H1 (cell line): ENCODE results near the gene NKPD1. TPM values are rescaled to one million over a fixed set of nuclear protein-coding genes. Genes with fewer than 3 reads are reported as not detected.

Source experiments
- CTCF ChIA-PET: fragments of 300-600 bp; sonication (Branson Sonifier 250); formaldehyde crosslinking; loops from one replicate; lab custom pipeline; 2021; ENCODE audit not compliant: partially characterized antibody; lab: Charles Lee
- POLR2A ChIA-PET: fragments of 300-600 bp; sonication (Branson Sonifier 250); formaldehyde crosslinking; loops from one replicate; lab custom pipeline; 2021; ENCODE audit warnings: inconsistent platforms; ENCODE audit not compliant: partially characterized antibody; lab: Charles Lee
- DNase-seq, 2 experiments: peaks; one replicate each; pipeline versions ENCODE4 v3.0.0 to v3.0.0-alpha.2; 2010 to 2022; ENCODE audit warnings: low spot score in 2 of 2, low read depth in 1 of 2, mixed read lengths in 1 of 2
- FAIRE-seq: peaks from 2 replicates; lab custom pipeline; 2011; peaks lifted over from hg19 to GRCh38; lab: Jason Lieb, UNC
- H2AFZ ChIP-seq: 2 replicates; pipeline ENCODE4 v1.8.1; 2012; ENCODE audit warnings: low read length, inconsistent platforms
- H2AK5ac ChIP-seq: 2 replicates; pipeline ENCODE4 v1.6.1; 2013; ENCODE audit warnings: low read depth, low read length
- H2BK120ac ChIP-seq: replicated peaks from 2 replicates; pipeline ENCODE3; 2013; ENCODE audit warnings: low read depth, low read length, inconsistent platforms
- H2BK12ac ChIP-seq: 2 replicates; pipeline ENCODE4 v1.6.1; 2013; ENCODE audit warnings: low read depth, low read length
- H2BK15ac ChIP-seq: 2 replicates; pipeline ENCODE4 v1.6.1; 2013; ENCODE audit warnings: low read length
- H2BK20ac ChIP-seq: 2 replicates; pipeline ENCODE4 v1.6.1; 2013; ENCODE audit warnings: low read length
- H2BK5ac ChIP-seq: 2 replicates; pipeline ENCODE4 v1.6.1; 2013; ENCODE audit warnings: low read depth, low read length
- H3K14ac ChIP-seq: 2 replicates; pipeline ENCODE4 v1.6.1; 2013; ENCODE audit warnings: inconsistent platforms; ENCODE audit not compliant: insufficient read length
- H3K18ac ChIP-seq: 2 replicates; pipeline ENCODE4 v1.6.1; 2013; ENCODE audit warnings: low read length; ENCODE audit errors: extremely low read depth
- H3K23ac ChIP-seq: 2 replicates; pipeline ENCODE4 v1.6.1; 2013; ENCODE audit warnings: inconsistent platforms; ENCODE audit not compliant: insufficient read length
- H3K23me2 ChIP-seq: 2 replicates; pipeline ENCODE4 v1.6.1; 2013; ENCODE audit warnings: low read depth, low read length
- H3K27ac ChIP-seq: 2 replicates; pipeline ENCODE4 v1.6.1; 2011; ENCODE audit warnings: low read depth, low read length, inconsistent platforms
- H3K27me3 ChIP-seq, 4 experiments: replicated peaks in 1 of 4; 1 replicate in 1 of 4; 2 replicates in 3 of 4; pipeline versions ENCODE4 v1.6.1 to v1.8.1; 2011 to 2013; ENCODE audit warnings: low read length in 3 of 4, mild to moderate bottlenecking in 3 of 4, inconsistent platforms in 2 of 4, mixed read lengths in 2 of 4, moderate library complexity in 1 of 4; ENCODE audit not compliant: control insufficient read depth in 3 of 4, insufficient read depth in 3 of 4; ENCODE audit errors: extremely low read depth in 1 of 4
- H3K36me3 ChIP-seq, 4 experiments: 2 replicates each; pipeline versions ENCODE4 v1.6.1 to v1.8.1; 2011 to 2013; ENCODE audit warnings: mild to moderate bottlenecking in 4 of 4, low read length in 3 of 4, moderate library complexity in 2 of 4, control low read depth in 1 of 4, inconsistent platforms in 1 of 4; ENCODE audit not compliant: insufficient read depth in 4 of 4, control insufficient read depth in 2 of 4
- H3K4ac ChIP-seq: replicated peaks from 2 replicates; pipeline ENCODE3; 2013; ENCODE audit warnings: low read length, low read depth, mixed read lengths, inconsistent platforms; ENCODE audit not compliant: insufficient read length
- H3K4me1 ChIP-seq, 4 experiments: replicated peaks in 1 of 4; 1 replicate in 1 of 4; 2 replicates in 3 of 4; pipeline versions ENCODE4 v1.6.1 to v1.8.1; 2011 to 2013; ENCODE audit warnings: low read length in 3 of 4, inconsistent platforms in 2 of 4, mixed read lengths in 1 of 4; ENCODE audit not compliant: insufficient read depth in 4 of 4, control insufficient read depth in 3 of 4
- H3K4me2 ChIP-seq, 2 experiments: 2 replicates each; pipeline versions ENCODE4 v1.6.1 to v1.8.1; 2011 to 2013; ENCODE audit warnings: low read depth in 2 of 2, low read length in 2 of 2, control low read depth in 1 of 2, inconsistent platforms in 1 of 2, mild to moderate bottlenecking in 1 of 2; ENCODE audit not compliant: insufficient read depth in 1 of 2
- H3K4me3 ChIP-seq, 4 experiments: fragments of 200-600, 300-600 bp in 1 of 4; sonication (generic), shearing (Covaris generic), sonication (Bioruptor Twin) in 1 of 4; 2 replicates each; pipeline versions ENCODE4 v1.5.1 to v1.8.1; 2011 to 2016; ENCODE audit warnings: low read length in 4 of 4, low read depth in 3 of 4, control low read depth in 2 of 4, inconsistent platforms in 2 of 4, mild to moderate bottlenecking in 2 of 4, mixed read lengths in 1 of 4, moderate library complexity in 1 of 4; ENCODE audit not compliant: insufficient read depth in 2 of 4; ENCODE audit errors: extremely low read depth in 1 of 4
- H3K56ac ChIP-seq: replicated peaks from 2 replicates; pipeline ENCODE3; 2013; ENCODE audit warnings: low read depth, mild to moderate bottlenecking, mixed read lengths, low read length, inconsistent platforms; ENCODE audit not compliant: insufficient read length
- H3K79me1 ChIP-seq: 2 replicates; pipeline ENCODE4 v1.6.1; 2013; ENCODE audit warnings: low read depth, low read length, control low read depth
- H3K79me2 ChIP-seq, 2 experiments: 2 replicates each; pipeline versions ENCODE4 v1.6.1 to v1.8.1; 2012 to 2013; ENCODE audit warnings: low read length in 2 of 2, mild to moderate bottlenecking in 2 of 2, inconsistent platforms in 1 of 2; ENCODE audit not compliant: insufficient read depth in 2 of 2, control insufficient read depth in 1 of 2
- H3K9ac ChIP-seq, 4 experiments: replicated peaks in 1 of 4; 1 replicate in 1 of 4; 2 replicates in 3 of 4; pipeline versions ENCODE4 v1.6.1 to v1.8.1; 2011 to 2013; ENCODE audit warnings: low read depth in 3 of 4, low read length in 3 of 4, control low read depth in 2 of 4, mild to moderate bottlenecking in 2 of 4, moderate library complexity in 2 of 4, inconsistent platforms in 1 of 4; ENCODE audit errors: extremely low read depth in 1 of 4
- H3K9me3 ChIP-seq, 2 experiments: 2 replicates each; pipeline versions ENCODE4 v1.6.1 to v1.8.1; 2012 to 2013; ENCODE audit warnings: mild to moderate bottlenecking in 2 of 2, moderate library complexity in 2 of 2, control low read depth in 1 of 2, inconsistent platforms in 1 of 2, low read depth in 1 of 2, low read length in 1 of 2, mixed read lengths in 1 of 2; ENCODE audit not compliant: insufficient read depth in 2 of 2
- H4K20me1 ChIP-seq, 2 experiments: replicated peaks in 1 of 2; 2 replicates each; pipeline versions ENCODE3 to v1.8.1; 2011 to 2013; ENCODE audit warnings: inconsistent platforms in 2 of 2, low read length in 2 of 2, mild to moderate bottlenecking in 1 of 2; ENCODE audit not compliant: insufficient read depth in 2 of 2, control insufficient read depth in 1 of 2
- H4K5ac ChIP-seq: 2 replicates; pipeline ENCODE4 v1.6.1; 2013; ENCODE audit warnings: low read length, low read depth, mixed read lengths, inconsistent platforms; ENCODE audit not compliant: insufficient read length
- H4K8ac ChIP-seq: 2 replicates; pipeline ENCODE4 v1.8.0; 2013; ENCODE audit warnings: mild to moderate bottlenecking, moderate library complexity, low read length, inconsistent platforms; ENCODE audit not compliant: insufficient read depth; ENCODE audit errors: extremely low read depth
- H4K91ac ChIP-seq: replicated peaks from 2 replicates; pipeline ENCODE3; 2013; ENCODE audit warnings: low read length, mixed read lengths, inconsistent platforms; ENCODE audit not compliant: insufficient read length
- CREB1 ChIP-seq: IDR thresholded peaks from 2 replicates; pipeline ENCODE4 v1.6.1; 2012; ENCODE audit warnings: inconsistent platforms
- KDM5A ChIP-seq: fragments of 200-600 bp; IDR thresholded peaks from 2 replicates; pipeline ENCODE4 v1.7.1; 2012; ENCODE audit warnings: mild to moderate bottlenecking, low read length, inconsistent platforms, mixed read lengths
- RAD21 ChIP-seq, 2 experiments: IDR thresholded peaks in 1 of 2; conservative IDR thresholded peaks in 1 of 2; 2 replicates each; pipeline ENCODE4 v1.6.1; 2011; ENCODE audit warnings: low read depth in 2 of 2, low read length in 2 of 2, improper control_type of control experiment in 1 of 2, inconsistent platforms in 1 of 2, mild to moderate bottlenecking in 1 of 2, moderate library complexity in 1 of 2
- RBBP5 ChIP-seq: IDR thresholded peaks from 2 replicates; pipeline ENCODE4 v1.7.1; 2012; ENCODE audit warnings: low read depth, mild to moderate bottlenecking, inconsistent platforms, low read length, moderate library complexity, borderline replicate concordance
- RNF2 ChIP-seq: fragments of 200-900, 300-1000 bp; sonication (generic); IDR thresholded peaks from 2 replicates; pipeline ENCODE4 v1.7.1; 2016; ENCODE audit warnings: borderline replicate concordance, low read depth, mild to moderate bottlenecking, antibody characterized with exemption, low read length; ENCODE audit not compliant: poor library complexity, severe bottlenecking; ENCODE audit errors: missing control alignments
- SIN3A ChIP-seq, 2 experiments: IDR thresholded peaks in 1 of 2; conservative IDR thresholded peaks in 1 of 2; 2 replicates each; pipeline ENCODE4 v1.6.1; 2011 to 2012; ENCODE audit warnings: low read length in 2 of 2, improper control_type of control experiment in 1 of 2, low read depth in 1 of 2, mild to moderate bottlenecking in 1 of 2
- SP2 ChIP-seq: IDR thresholded peaks from 2 replicates; pipeline ENCODE4 v1.6.1; 2012; ENCODE audit warnings: mild to moderate bottlenecking, low read length, inconsistent platforms
- TAF1 ChIP-seq: IDR thresholded peaks from 2 replicates; pipeline ENCODE4 v1.6.1; 2011; ENCODE audit warnings: mild to moderate bottlenecking, low read depth, low read length
- TAF7 ChIP-seq: optimal IDR thresholded peaks from 2 replicates; pipeline ENCODE3; 2011; ENCODE audit warnings: low read depth, mild to moderate bottlenecking, inconsistent platforms, low read length, moderate library complexity, borderline replicate concordance
- WGBS, 2 experiments: shearing (Covaris generic) in 1 of 2; methylation state at CpG; one replicate each; pipeline versions ENCODE4 v1.1.6 to v1.1.7; 2013 to 2015; ENCODE audit warnings: low lambda C conversion rate in 2 of 2, mixed read lengths in 2 of 2, inconsistent platforms in 1 of 2, low coverage in 1 of 2, missing lambda C conversion rate in 1 of 2; ENCODE audit not compliant: insufficient replicate concordance in 2 of 2, insufficient coverage in 1 of 2, insufficient read length in 1 of 2; ENCODE audit errors: extremely low coverage in 1 of 2, missing lambda C conversion rate in 1 of 2; 5-methylcytosine and 5-hydroxymethylcytosine counted together
- polyA plus RNA-seq, 7 experiments: library from polyadenylated mRNA; depleted of rRNA in 3 of 7; stranded (reverse) in 5 of 7; unstranded in 2 of 7; fragments of >200 nt in 5 of 7; fragments of 200-250 nt in 2 of 7; gene quantifications; 1 replicate in 5 of 7; 2 replicates in 1 of 7; 4 replicates in 1 of 7; pipeline versions ENCODE4 v1.2.1 to v1.2.3, GENCODE V29; 2011 to 2013; ENCODE audit warnings: missing spikeins in 2 of 7, mixed read lengths in 2 of 7
- total RNA-seq: library from RNA; stranded (reverse); fragmentation: NEBNext Ultra II Directional; extraction: Animal tissue kit (Norgen Biotek cat#: 25700); gene quantifications from 2 replicates; pipeline ENCODE4 v1.2.1, GENCODE V29; 2021
- TF ChIP-seq, protein P1 (sequence below): IDR thresholded peaks from 2 replicates; pipeline ENCODE4 v1.6.1; 2012; ENCODE audit warnings: low read length, inconsistent platforms

The NKPD1 gene
- total and polyA plus RNA-seq, 2 of the 8 experiments (the other 6 are each of a cell fraction or from before 2014, with no cell fraction given): 0.30 to 0.39 TPM

DNA sequence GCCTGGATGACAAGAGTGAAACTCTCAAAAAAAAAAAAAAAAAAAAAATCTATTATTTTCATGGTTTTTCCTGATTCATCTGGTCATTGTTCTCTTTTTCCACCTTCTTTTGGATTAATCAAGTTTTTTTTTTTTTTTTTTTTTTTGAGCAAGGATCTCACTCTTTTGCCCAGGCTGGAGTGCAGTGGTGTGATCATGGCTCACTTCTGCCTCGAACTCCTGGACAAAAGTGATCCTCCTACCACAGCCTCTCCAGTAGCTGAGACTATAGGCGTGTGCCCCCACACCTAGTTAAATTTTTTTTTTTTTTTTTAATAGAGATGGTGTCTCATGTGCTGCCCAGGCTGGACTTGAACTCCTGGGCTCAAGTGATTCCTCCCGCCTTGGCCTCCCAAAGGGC is 45.5 kb upstream of the NKPD1 start:
- 86% methylated on average over 3 of the region's 3 CpGs; no CpG with 5 or more reads in 1 of the 2 experiments for WGBS, 2 experiments
- no peak overlapping the region for H2AK5ac ChIP-seq
- no peaks in the 10 kb centered on the region for H3K27me3 ChIP-seq
- POLR2A ChIA-PET: interaction anchor here (1.0 kb wide), 1 partner anchor 15 kb away, joined by 3 read pairs; no protein-coding TSS in a partner anchor
- no peak overlapping the region for H2BK12ac ChIP-seq
- no peak overlapping the region for H4K5ac ChIP-seq
- H3K23ac ChIP-seq: no peak overlapping the region
- H3K79me1 ChIP-seq: no peaks in the 10 kb centered on the region
- H3K4me3 ChIP-seq: no peak overlapping the region
- DNase-seq (no peak), FAIRE-seq (no peak)
- no peak overlapping the region for H3K56ac ChIP-seq
- no peaks in the 10 kb centered on the region for H3K4me1 ChIP-seq
- no peak overlapping the region for H2BK15ac ChIP-seq
- H3K79me2 ChIP-seq: no peaks in the 10 kb centered on the region
- H2BK120ac ChIP-seq: no peak overlapping the region
- no peaks in the 10 kb centered on the region for H3K23me2 ChIP-seq
- H4K91ac ChIP-seq: no peak overlapping the region
- no peak overlapping the region for H3K18ac ChIP-seq
- no peak overlapping the region for H3K4ac ChIP-seq
- no peak overlapping the region for H2BK5ac ChIP-seq
- no peaks in the 10 kb centered on the region for H3K36me3 ChIP-seq
- no peak overlapping the region for H3K9ac ChIP-seq
- no peak overlapping the region for H4K8ac ChIP-seq
- H3K14ac ChIP-seq: no peak overlapping the region
- no peak overlapping the region for H2AFZ ChIP-seq
- no peak overlapping the region for H2BK20ac ChIP-seq
- no peaks in the 10 kb centered on the region for H4K20me1 ChIP-seq
- no peak overlapping the region for H3K27ac ChIP-seq
- TF ChIP-seq, protein P1, sequence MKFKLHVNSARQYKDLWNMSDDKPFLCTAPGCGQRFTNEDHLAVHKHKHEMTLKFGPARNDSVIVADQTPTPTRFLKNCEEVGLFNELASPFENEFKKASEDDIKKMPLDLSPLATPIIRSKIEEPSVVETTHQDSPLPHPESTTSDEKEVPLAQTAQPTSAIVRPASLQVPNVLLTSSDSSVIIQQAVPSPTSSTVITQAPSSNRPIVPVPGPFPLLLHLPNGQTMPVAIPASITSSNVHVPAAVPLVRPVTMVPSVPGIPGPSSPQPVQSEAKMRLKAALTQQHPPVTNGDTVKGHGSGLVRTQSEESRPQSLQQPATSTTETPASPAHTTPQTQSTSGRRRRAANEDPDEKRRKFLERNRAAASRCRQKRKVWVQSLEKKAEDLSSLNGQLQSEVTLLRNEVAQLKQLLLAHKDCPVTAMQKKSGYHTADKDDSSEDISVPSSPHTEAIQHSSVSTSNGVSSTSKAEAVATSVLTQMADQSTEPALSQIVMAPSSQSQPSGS: no peak
- TF ChIP-seq RBBP5: no peak
- TF ChIP-seq TAF7: no peak
- no peak for TF ChIP-seq RAD21 (IDR thresholded peaks at IDR 0.05 in 1 of 2, conservative IDR thresholded peaks at IDR 0.05 in 1 of 2; ENCODE audit: low read depth in 2 of 2, low read length in 2 of 2)
- TF ChIP-seq KDM5A: no peak
- no peak for TF ChIP-seq CREB1
- no peak for TF ChIP-seq SIN3A (conservative IDR thresholded peaks at IDR 0.05 in 1 of 2, IDR thresholded peaks at IDR 0.05 in 1 of 2; ENCODE audit: low read depth in 1 of 2, low read length in 2 of 2)
- no peak for TF ChIP-seq SP2
- TF ChIP-seq TAF1: no peak
- no peak for TF ChIP-seq RNF2
- no peaks in the 10 kb centered on the region for H3K9me3 ChIP-seq
- H3K4me2 ChIP-seq: no peak overlapping the region
- CTCF ChIA-PET: interaction anchor here (0.9 to 8.3 kb wide), 5 partner anchors 14 to 127 kb away, joined by 3 to 106 read pairs (median 4); partner anchors contain the start of genes EXOC3L2 and GEMIN7
